HepG2 (cell line): ENCODE measurements around the gene FGF21. TPM values are rescaled to one million over a fixed set of nuclear protein-coding genes. Genes with fewer than 3 reads are reported as not detected.

Experiments used
- AGO1 ChIP-seq: fragments of 200-400 bp; formaldehyde crosslinking; IDR thresholded peaks from 2 replicates; pipeline ENCODE4 v1.6.1; 2017; ENCODE audit warnings: mild to moderate bottlenecking, low read depth, low read length, moderate library complexity; ENCODE audit not compliant: poor library complexity, severe bottlenecking
- ASH2L ChIP-seq: fragments of 300-600, 200-600 bp; sonication (generic); IDR thresholded peaks from 2 replicates; pipeline ENCODE4 v1.7.0; 2017; ENCODE audit warnings: low read depth, mild to moderate bottlenecking, moderate library complexity, mixed read lengths, low read length; ENCODE audit not compliant: insufficient read length
- CREBL2 ChIP-seq: sonication (generic); formaldehyde crosslinking; IDR thresholded peaks from 2 replicates; pipeline ENCODE4 v1.8.1; 2023; ENCODE audit warnings: missing genetic modification reagents, mild to moderate bottlenecking, borderline replicate concordance
- ELK4 ChIP-seq: sonication (generic); formaldehyde crosslinking; IDR thresholded peaks from 2 replicates; pipeline ENCODE4 v1.9.0; 2021; ENCODE audit warnings: missing genetic modification reagents, borderline replicate concordance
- KDM3A ChIP-seq: IDR thresholded peaks from 2 replicates; pipeline ENCODE4 v1.6.1; 2018; ENCODE audit warnings: low read depth, missing compliant biosample characterization
- MZF1 ChIP-seq: sonication (generic); formaldehyde crosslinking; IDR thresholded peaks from 2 replicates; pipeline ENCODE4 v1.8.1; 2023; ENCODE audit warnings: mild to moderate bottlenecking, missing genetic modification reagents, borderline replicate concordance
- NFIC ChIP-seq: IDR thresholded peaks from 2 replicates; pipeline ENCODE4 v1.6.1; 2012; ENCODE audit warnings: mild to moderate bottlenecking, low read length, inconsistent platforms
- POGK ChIP-seq: sonication (generic); formaldehyde crosslinking; conservative IDR thresholded peaks from 2 replicates; pipeline ENCODE4 v1.8.0; 2022; ENCODE audit warnings: mild to moderate bottlenecking, moderate library complexity, missing genetic modification reagents
- REST ChIP-seq, 2 experiments: IDR thresholded peaks; 2 replicates each; pipeline ENCODE4 v1.6.1; 2011 to 2012; ENCODE audit warnings: low read length in 2 of 2, borderline replicate concordance in 1 of 2, low read depth in 1 of 2, mild to moderate bottlenecking in 1 of 2, moderate library complexity in 1 of 2
- TCF12 ChIP-seq, 2 experiments: fragments of 450-650 bp in 1 of 2; sonication (generic) in 1 of 2; formaldehyde crosslinking in 1 of 2; IDR thresholded peaks; 2 replicates each; pipeline versions ENCODE4 v1.6.1 to v1.8.0; 2017 to 2022; ENCODE audit warnings: antibody characterized with exemption in 1 of 2, mild to moderate bottlenecking in 1 of 2, missing genetic modification reagents in 1 of 2, moderate library complexity in 1 of 2
- TFAP4 ChIP-seq: sonication (generic); IDR thresholded peaks from 2 replicates; pipeline ENCODE4 v1.6.1; 2016; ENCODE audit warnings: low read depth, borderline replicate concordance
- ZC3H13 ChIP-seq: sonication (generic); formaldehyde crosslinking; IDR thresholded peaks from 2 replicates; pipeline ENCODE4 v1.8.1; 2023; ENCODE audit warnings: mild to moderate bottlenecking, missing genetic modification reagents, moderate library complexity
- ZGPAT ChIP-seq: IDR thresholded peaks from 2 replicates; pipeline ENCODE4 v1.6.1; 2016; ENCODE audit warnings: mild to moderate bottlenecking
- ZNF569 ChIP-seq: sonication (generic); formaldehyde crosslinking; IDR thresholded peaks from 2 replicates; pipeline ENCODE4 v1.5.0; 2020; ENCODE audit warnings: mild to moderate bottlenecking, missing genetic modification reagents, moderate library complexity, borderline replicate concordance
- ZNF639 ChIP-seq: conservative IDR thresholded peaks from 2 replicates; pipeline ENCODE4 v1.6.1; 2018; ENCODE audit warnings: missing genetic modification reagents
- ZNF724P ChIP-seq: sonication (generic); formaldehyde crosslinking; IDR thresholded peaks from 2 replicates; pipeline ENCODE4 v1.8.0; 2022; ENCODE audit warnings: missing genetic modification reagents, borderline replicate concordance
- ZSCAN20 ChIP-seq: sonication (generic); formaldehyde crosslinking; IDR thresholded peaks from 2 replicates; pipeline ENCODE4 v1.4.0; 2020; ENCODE audit warnings: missing genetic modification reagents, mild to moderate bottlenecking, borderline replicate concordance
- polyA plus RNA-seq, 8 experiments: library from polyadenylated mRNA; depleted of rRNA in 3 of 8; stranded (reverse) in 7 of 8; unstranded in 1 of 8; fragments of >200 nt; fragmentation: Illumina TruSeq in 4 of 8; extraction: Trizol in 4 of 8; gene quantifications; 2 replicates each; pipeline versions ENCODE4 v1.2.1 to v1.2.3, GENCODE V29; 2011 to 2016; ENCODE audit warnings: low read depth in 4 of 8, missing spikeins in 1 of 8, mixed read lengths in 1 of 8; ENCODE audit not compliant: insufficient read depth in 1 of 8
- total RNA-seq, 5 experiments: library from RNA; depleted of rRNA; stranded (reverse); fragments of >200 nt; fragmentation: Illumina TruSeq; extraction: Trizol; gene quantifications; 2 replicates each; pipeline ENCODE4 v1.2.3, GENCODE V29; 2016; ENCODE audit warnings: low read depth in 1 of 5

The FGF21 gene
- total and polyA plus RNA-seq, 2 of the 13 experiments (the other 11 are each of a cell fraction or from before 2014, with no cell fraction given), result 0.17 TPM; not detected in 1

- TF ChIP-seq ZC3H13 (CRISPR knock-in tag), result no peak
- TF ChIP-seq ZSCAN20, result no peak
- TF ChIP-seq AGO1, result no peak
- peak; percentile 69; the same call in 1 of the 2 replicates for TF ChIP-seq KDM3A (CRISPR knock-in tag)
- peak; percentile 37 for TF ChIP-seq ASH2L
- no peak for TF ChIP-seq TCF12 (IDR thresholded peaks at IDR 0.05)
- no peak for TF ChIP-seq TCF12 (CRISPR knock-in tag; IDR thresholded peaks at IDR 0.05)
- TF ChIP-seq TFAP4, result no peak
- peak; percentile 54; the same call in 1 of the 2 replicates for TF ChIP-seq POGK (CRISPR knock-in tag)
- TF ChIP-seq NFIC, result no peak
- TF ChIP-seq ZGPAT (CRISPR knock-in tag), result peak; percentile 63
- no peak for TF ChIP-seq MZF1 (CRISPR knock-in tag)
- TF ChIP-seq ZNF569, result no peak
- TF ChIP-seq ELK4, result no peak
- TF ChIP-seq CREBL2 (CRISPR knock-in tag), result no peak
- no peak for TF ChIP-seq REST (IDR thresholded peaks at IDR 0.05; ENCODE audit: borderline replicate concordance in 1 of 2, low read depth in 1 of 2, low read length in 2 of 2)
- no peak for TF ChIP-seq ZNF724P (CRISPR knock-in tag)
- TF ChIP-seq ZNF639, result no peak; the same call in 1 of the 2 replicates
These were observed 39.8 kb downstream of the FGF21 start (continued) for GRCh38 chr19:48795055-48795684.
